ENCODE measurements around the gene LRRN3. TPM values are rescaled to one million over a fixed set of nuclear protein-coding genes. Genes with fewer than 3 reads are reported as not detected.

The LRRN3 gene
- total and polyA plus RNA-seq, 10 donors = 0.10 to 1.7 (median 0.28) TPM; not detected in 1

GRCh38 chr7:111113263-111114017 is 22.5 kb downstream of the LRRN3 start:
- Histone ChIP-seq H3K27me3 (replicated peaks in 1 of 7) (no peaks in the 10 kb centered on the region), H3K27ac (no peak overlapping the region), H3K9me3 (no peaks in the 10 kb centered on the region), H3K4me3 (no peak overlapping the region), H3K36me3 (no peaks in the 10 kb centered on the region), H3K4me1 (no peaks in the 10 kb centered on the region)
- TF ChIP-seq CTCF (IDR thresholded peaks at IDR 0.05 in 8 of 11, conservative IDR thresholded peaks at IDR 0.05 in 3 of 11) (no peak), POLR2A (IDR thresholded peaks at IDR 0.05) (no peak)
- no peak for DNase-seq
- WGBS, 5 donors = 41 to 67% (median 51%) methylated on average over 1 of the region's 1 CpG
- intact Hi-C loops (cut with DNase I; ENCODE audit: low total_unique reads) = no loop called here

GRCh38 chr7:111115966-111116365 is 25.0 kb downstream of the LRRN3 start:
- Histone ChIP-seq H3K36me3 (no peaks in the 10 kb centered on the region), H3K27me3 (replicated peaks in 1 of 7) (no peaks in the 10 kb centered on the region), H3K4me1 (no peaks in the 10 kb centered on the region), H3K27ac (no peak overlapping the region), H3K9me3 (no peaks in the 10 kb centered on the region), H3K4me3 (no peak overlapping the region)
- 90 to 100% (median 93%) methylated on average over 2 of the region's 2 CpGs for WGBS, 5 donors
- no peak for DNase-seq
- intact Hi-C loops (cut with DNase I; ENCODE audit: low total_unique reads) = no loop called here
- TF ChIP-seq CTCF (IDR thresholded peaks at IDR 0.05 in 8 of 11, conservative IDR thresholded peaks at IDR 0.05 in 3 of 11) (no peak), POLR2AphosphoS5 (IDR thresholded peaks at IDR 0.05) (no peak), POLR2A (IDR thresholded peaks at IDR 0.05) (no peak)

- TF ChIP-seq CTCF (IDR thresholded peaks at IDR 0.05 in 8 of 11, conservative IDR thresholded peaks at IDR 0.05 in 3 of 11) = no peak
- H3K36me3 ChIP-seq = no peaks in the 10 kb centered on the region
- intact Hi-C loops (cut with DNase I; ENCODE audit: low total_unique reads) = no loop called here
- no peak for DNase-seq
- WGBS, 5 donors = 66 to 86% (median 76%) methylated on average over 3 of the region's 3 CpGs
- no peak overlapping the region for H3K27ac ChIP-seq
- no peaks in the 10 kb centered on the region for H3K4me1 ChIP-seq
- H3K9me3 ChIP-seq = no peaks in the 10 kb centered on the region
- H3K27me3 ChIP-seq (replicated peaks in 1 of 7) = no peaks in the 10 kb centered on the region
- no peak overlapping the region for H3K4me3 ChIP-seq
Measured at GRCh38 chr7:111126987-111127386, 36.1 kb downstream of the LRRN3 start.

GRCh38 chr7:111129435-111129834 is 38.5 kb downstream of the LRRN3 start:
- intact Hi-C loops (cut with DNase I; ENCODE audit: low total_unique reads) = no loop called here
- H3K27ac ChIP-seq = no peak overlapping the region
- no peaks in the 10 kb centered on the region for H3K36me3 ChIP-seq
- no peaks in the 10 kb centered on the region for H3K27me3 ChIP-seq (replicated peaks in 1 of 7)
- H3K4me1 ChIP-seq = no peaks in the 10 kb centered on the region
- H3K4me3 ChIP-seq = no peak overlapping the region
- no peak for DNase-seq
- H3K9me3 ChIP-seq = no peaks in the 10 kb centered on the region
- WGBS, 5 donors = 92 to 98% (median 94%) methylated on average over 4 of the region's 4 CpGs
- TF ChIP-seq POLR2AphosphoS5 (IDR thresholded peaks at IDR 0.05) (no peak), POLR2A (IDR thresholded peaks at IDR 0.05) (no peak), CTCF (IDR thresholded peaks at IDR 0.05 in 8 of 11, conservative IDR thresholded peaks at IDR 0.05 in 3 of 11) (no peak)
